ENCODE data around the gene HSPB6. TPM values are rescaled to one million over a fixed set of nuclear protein-coding genes. Genes with fewer than 3 reads are reported as not detected.

HSPB6 gene
- total RNA-seq, 1 experiment from 2014 or later: 0.37 TPM

GRCh38 chr19:35755550-35756376 is 1.1 kb downstream of the HSPB6 start:
- no peak overlapping the region for H4K91ac ChIP-seq (ENCODE audit: insufficient read length, low read depth, low read length)
- H3T11ph ChIP-seq (ENCODE audit: low read length): no peak overlapping the region
- no peak for TF ChIP-seq CTCF (conservative IDR thresholded peaks at IDR 0.05)
- no CpG with 5 or more reads among the region's 74 CpGs for WGBS (ENCODE audit: extremely low coverage, insufficient read length, low lambda C conversion rate)
- no peak overlapping the region for H4K5ac ChIP-seq (ENCODE audit: insufficient read length, low read depth, low read length)
- no peaks in the 10 kb centered on the region for H3K79me2 ChIP-seq (ENCODE audit: insufficient read depth, low read length)
- no peak overlapping the region for H3K9ac ChIP-seq (ENCODE audit: extremely low read depth, insufficient read length, low read length)
- no peak overlapping the region for H3K27ac ChIP-seq (ENCODE audit: insufficient read length, low read depth, low read length)
- no peak overlapping the region for H2BK5ac ChIP-seq (ENCODE audit: insufficient read length, low read length)
- H3K4me3 Mint-ChIP-seq: peak overlapping the region; percentile 58 to 78
- no peaks in the 10 kb centered on the region for H3K9me3 Mint-ChIP-seq
- H2BK20ac ChIP-seq (ENCODE audit: low read depth, low read length, poor library complexity, severe bottlenecking): no peak overlapping the region
- H3K23ac ChIP-seq (ENCODE audit: insufficient read length, low read depth, low read length): no peak overlapping the region
- no peak overlapping the region for H2AK5ac ChIP-seq (ENCODE audit: insufficient read length, low read length)
- peak; percentile 39 for DNase-seq
- H3K4me2 ChIP-seq (ENCODE audit: insufficient read depth, insufficient read length, low read length): peak overlapping the region; percentile 43
- H2BK15ac ChIP-seq (ENCODE audit: low read depth, low read length): no peak overlapping the region
- H3K27me3 ChIP-seq (ENCODE audit: insufficient read depth, low read length): no peaks in the 10 kb centered on the region
- H3K4ac ChIP-seq (ENCODE audit: low read depth, low read length): no peak overlapping the region
- H3K4me1 ChIP-seq (ENCODE audit: insufficient read depth, low read length): no peaks in the 10 kb centered on the region
- no peak overlapping the region for H2AFZ ChIP-seq (ENCODE audit: low read length)
- peak overlapping the region in 2 of 3 experiments; percentile 53 to 64; a peak in 2 of 7 replicates for H3K27ac Mint-ChIP-seq
- H3K18ac ChIP-seq (ENCODE audit: insufficient read length, low read depth, low read length): no peak overlapping the region
- H2BK120ac ChIP-seq (ENCODE audit: low read depth, low read length, poor library complexity, severe bottlenecking): no peak overlapping the region
- no peak overlapping the region for H4K8ac ChIP-seq (replicated peaks; ENCODE audit: insufficient read length, low read depth, low read length)
- no peak overlapping the region for H2BK12ac ChIP-seq (ENCODE audit: insufficient read length, low read depth, low read length)
- H3K4me1 Mint-ChIP-seq: peaks cover 12 to 23% of the 10 kb centered on the region in 2 experiments
- no peak overlapping the region for H3K56ac ChIP-seq (ENCODE audit: insufficient read length, low read depth, low read length)
- no peaks in the 10 kb centered on the region for H4K20me1 ChIP-seq (ENCODE audit: control insufficient read depth, insufficient read depth, insufficient read length)
- no peaks in the 10 kb centered on the region for H3K79me1 ChIP-seq (ENCODE audit: insufficient read depth, low read depth, low read length, poor library complexity, severe bottlenecking)
- peaks cover 0 to 17% (median 13%) of the 10 kb centered on the region in 3 experiments; a peak in 5 of 7 replicates for H3K36me3 Mint-ChIP-seq (ENCODE audit: insufficient read depth in 1 of 3, low read depth in 3 of 3)
- no peaks in the 10 kb centered on the region for H3K9me3 ChIP-seq (ENCODE audit: control insufficient read depth, low read depth, low read length)
- 0 out of 2 replicates have a peak overlapping the region, but pooled peaks have one; percentile 11 for H3K14ac ChIP-seq (ENCODE audit: insufficient read depth, low read length)
- peaks cover 15% of the 10 kb centered on the region for H3K23me2 ChIP-seq (ENCODE audit: insufficient read length, low read depth, low read length, poor library complexity, severe bottlenecking)
- H3K27me3 Mint-ChIP-seq (ENCODE audit: low read depth): peaks cover 7% of the 10 kb centered on the region

Measured in H9 (cell line).